Measurements from ENCODE around the gene JMJD4. TPM values are rescaled to one million over a fixed set of nuclear protein-coding genes. Genes with fewer than 3 reads are reported as not detected.
A peak's percentile ranks its signal among the peaks of the same experiment; 100 is the strongest.

Gene JMJD4
- polyA plus RNA-seq, 4 donors, result 8.4 to 14.7 (median 11.1) TPM

DNA sequence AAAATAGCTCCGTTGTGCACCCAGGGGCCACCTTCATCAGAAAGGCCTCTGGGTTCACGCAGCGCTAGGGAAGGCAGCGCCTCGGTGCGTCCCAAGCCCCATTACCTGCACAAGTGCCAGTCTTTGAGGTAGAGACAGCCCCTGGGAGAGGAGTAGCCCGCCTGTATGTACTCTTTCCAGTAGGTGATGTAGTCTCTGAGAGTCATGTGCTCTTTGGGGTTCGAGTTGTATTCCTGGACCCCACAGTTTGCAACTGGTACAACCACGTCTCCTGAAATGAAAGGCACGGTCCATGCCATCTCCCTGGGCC is 601 bp downstream of the JMJD4 start:
- no peak for DNase-seq
- H3K27me3 ChIP-seq (ENCODE audit: control insufficient read depth in 3 of 3, insufficient read depth in 3 of 3, low read length in 3 of 3), result no peaks in the 10 kb centered on the region
- peak overlapping the region in 2 of 3 donors; percentile 63 to 70 for H3K27ac ChIP-seq (ENCODE audit: low read depth in 1 of 3, low read length in 2 of 3)
- H3K4me1 ChIP-seq (ENCODE audit: control insufficient read depth in 3 of 3, insufficient read depth in 2 of 3, low read depth in 1 of 3, low read length in 2 of 3), result peaks cover 2 to 21% (median 5%) of the 10 kb centered on the region in 3 donors
- peak overlapping the region; percentile 72 to 84 (median 79) for H3K4me3 ChIP-seq (ENCODE audit: low read depth in 1 of 3, low read length in 3 of 3)
- H3K36me3 ChIP-seq (ENCODE audit: control insufficient read depth in 3 of 3, insufficient read depth in 2 of 3, low read depth in 1 of 3, low read length in 3 of 3), result peaks cover 0 to 40% (median 0%) of the 10 kb centered on the region in 3 donors
- no peak for FAIRE-seq
- WGBS, 3 donors, result 1 to 2% (median 1%) methylated on average over 10 of the region's 10 CpGs
- H3K9me3 ChIP-seq (ENCODE audit: control insufficient read depth in 2 of 2, insufficient read depth in 1 of 2, low read depth in 1 of 2, low read length in 1 of 2), result no peaks in the 10 kb centered on the region

DNA sequence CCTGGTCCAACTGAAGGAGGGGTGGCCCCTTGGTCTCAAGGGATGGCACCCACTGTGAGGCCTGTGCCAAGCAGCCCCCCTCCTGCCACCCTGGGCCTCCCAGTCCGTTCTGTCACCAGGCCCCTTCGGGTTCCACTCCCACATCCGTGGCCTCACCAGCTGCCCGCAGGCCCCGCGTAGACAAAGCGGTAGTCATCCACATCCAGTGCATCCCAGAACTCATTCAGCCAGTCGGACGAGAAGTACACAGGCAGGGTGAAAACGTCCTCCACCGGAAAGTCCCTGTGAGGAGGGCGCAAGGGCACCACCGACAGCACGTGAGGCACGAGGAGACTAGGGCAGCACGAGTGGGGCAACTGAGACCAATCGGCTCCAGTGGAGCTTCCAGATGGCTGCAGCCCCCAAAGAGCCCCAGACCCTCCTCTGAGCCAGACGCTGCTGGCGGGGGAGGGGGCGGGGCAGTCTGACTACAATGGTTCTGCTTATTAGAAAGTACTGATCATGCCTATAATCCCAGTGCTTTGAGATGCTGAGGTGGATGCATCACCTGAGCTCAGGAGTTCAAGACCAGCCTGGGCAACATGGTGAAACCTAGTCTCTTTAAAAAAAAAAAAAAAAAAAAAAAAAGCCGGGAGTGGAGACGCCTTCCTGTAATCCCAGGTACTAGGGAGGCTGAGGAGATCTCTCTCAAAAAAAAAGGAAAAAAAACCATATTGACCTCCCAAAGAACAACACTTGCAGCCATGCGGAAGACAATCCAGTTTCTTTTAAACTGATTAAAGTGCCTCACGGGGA is 1.2 kb downstream of the JMJD4 start:
- Histone ChIP-seq H3K4me3 (ENCODE audit: low read depth in 1 of 3, low read length in 3 of 3) (peak overlapping the region in 2 of 3 donors; percentile 79 to 84), H3K4me1 (ENCODE audit: control insufficient read depth in 3 of 3, insufficient read depth in 2 of 3, low read depth in 1 of 3, low read length in 2 of 3) (peaks cover 2 to 26% (median 5%) of the 10 kb centered on the region in 3 donors), H3K27ac (ENCODE audit: low read depth in 1 of 3, low read length in 2 of 3) (no peak overlapping the region), H3K27me3 (ENCODE audit: control insufficient read depth in 3 of 3, insufficient read depth in 3 of 3, low read length in 3 of 3) (no peaks in the 10 kb centered on the region), H3K36me3 (ENCODE audit: control insufficient read depth in 3 of 3, insufficient read depth in 2 of 3, low read depth in 1 of 3, low read length in 3 of 3) (peaks cover 0 to 36% (median 0%) of the 10 kb centered on the region in 3 donors), H3K9me3 (ENCODE audit: control insufficient read depth in 2 of 2, insufficient read depth in 1 of 2, low read depth in 1 of 2, low read length in 1 of 2) (no peaks in the 10 kb centered on the region)
- no peak for DNase-seq
- FAIRE-seq, result no peak
- WGBS, 3 donors, result 58 to 69% (median 67%) methylated on average over 22 to 24 of the region's 24 CpGs

DNA sequence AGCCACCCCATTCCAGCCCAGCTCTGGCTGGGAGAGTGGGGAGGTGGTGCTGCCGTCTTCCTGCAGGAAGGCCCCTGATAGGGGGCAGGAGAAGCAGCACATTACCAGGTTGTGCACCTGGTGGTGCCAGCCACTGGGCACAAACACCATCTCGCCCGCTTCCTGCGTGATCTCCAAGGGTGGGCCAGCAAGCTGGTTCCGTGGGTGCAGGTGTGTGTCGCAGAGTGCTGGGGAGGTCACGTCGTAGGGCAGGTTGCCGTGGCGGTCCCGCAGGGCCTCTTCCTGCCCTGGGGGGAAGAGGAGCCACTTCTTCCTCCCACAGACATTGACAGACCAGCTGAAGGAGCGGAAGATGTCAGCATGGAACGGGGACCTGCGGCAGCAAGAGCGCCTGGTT is 1.8 kb downstream of the JMJD4 start:
- FAIRE-seq, result no peak
- Histone ChIP-seq H3K36me3 (ENCODE audit: control insufficient read depth in 3 of 3, insufficient read depth in 2 of 3, low read depth in 1 of 3, low read length in 3 of 3) (peaks cover 0 to 36% (median 0%) of the 10 kb centered on the region in 3 donors), H3K4me3 (ENCODE audit: low read depth in 1 of 3, low read length in 3 of 3) (no peak overlapping the region), H3K4me1 (ENCODE audit: control insufficient read depth in 3 of 3, insufficient read depth in 2 of 3, low read depth in 1 of 3, low read length in 2 of 3) (peaks cover 2 to 31% (median 5%) of the 10 kb centered on the region in 3 donors), H3K27ac (ENCODE audit: low read depth in 1 of 3, low read length in 2 of 3) (no peak overlapping the region), H3K27me3 (ENCODE audit: control insufficient read depth in 3 of 3, insufficient read depth in 3 of 3, low read length in 3 of 3) (no peaks in the 10 kb centered on the region), H3K9me3 (ENCODE audit: control insufficient read depth in 2 of 2, insufficient read depth in 1 of 2, low read depth in 1 of 2, low read length in 1 of 2) (no peaks in the 10 kb centered on the region)
- WGBS, 3 donors, result 94 to 95% (median 95%) methylated on average over 15 of the region's 15 CpGs
- DNase-seq, result no peak

DNA sequence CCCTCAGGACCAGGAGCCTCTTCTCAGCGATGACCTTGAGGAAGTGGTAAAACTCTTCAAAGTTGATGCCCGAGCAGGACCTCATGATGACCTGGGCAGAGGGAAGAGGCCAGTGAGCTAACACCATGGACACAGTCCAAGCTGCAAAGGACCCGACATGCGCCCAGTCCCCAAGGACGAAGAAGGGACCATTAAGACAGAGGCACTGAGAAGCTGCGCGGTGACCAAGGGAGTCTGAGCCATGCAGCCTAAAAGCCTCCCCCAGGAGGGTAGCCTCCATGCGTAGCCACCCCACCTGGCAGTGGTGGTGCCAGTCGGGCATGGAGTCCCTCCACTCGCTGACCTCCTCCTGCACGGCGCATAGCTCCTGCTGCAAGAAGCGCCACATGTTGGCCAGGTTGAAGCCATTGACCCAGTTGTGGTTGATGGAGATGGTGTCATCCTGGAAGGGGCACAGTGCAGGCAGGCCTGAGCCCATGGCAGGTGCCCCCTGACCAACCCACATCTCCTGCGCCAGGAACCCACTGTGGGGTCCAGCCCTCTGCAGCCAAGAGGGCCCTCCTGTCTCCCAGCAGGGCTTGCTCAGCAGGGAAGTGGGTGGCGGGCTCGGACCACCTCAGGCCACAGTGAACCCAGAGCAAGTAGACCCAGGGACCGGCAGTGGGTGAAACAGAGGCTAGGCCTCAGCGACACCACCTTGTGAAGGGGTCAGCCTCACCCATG is 2.4 kb downstream of the JMJD4 start:
- FAIRE-seq, result no peak
- Histone ChIP-seq H3K4me1 (ENCODE audit: control insufficient read depth in 3 of 3, insufficient read depth in 2 of 3, low read depth in 1 of 3, low read length in 2 of 3) (peaks cover 2 to 35% (median 5%) of the 10 kb centered on the region in 3 donors), H3K27me3 (ENCODE audit: control insufficient read depth in 3 of 3, insufficient read depth in 3 of 3, low read length in 3 of 3) (no peaks in the 10 kb centered on the region), H3K9me3 (ENCODE audit: control insufficient read depth in 2 of 2, insufficient read depth in 1 of 2, low read depth in 1 of 2, low read length in 1 of 2) (no peaks in the 10 kb centered on the region), H3K36me3 (ENCODE audit: control insufficient read depth in 3 of 3, insufficient read depth in 2 of 3, low read depth in 1 of 3, low read length in 3 of 3) (peaks cover 0 to 36% (median 0%) of the 10 kb centered on the region in 3 donors), H3K4me3 (ENCODE audit: low read depth in 1 of 3, low read length in 3 of 3) (no peak overlapping the region), H3K27ac (ENCODE audit: low read depth in 1 of 3, low read length in 2 of 3) (no peak overlapping the region)
- WGBS, 3 donors, result 95 to 97% (median 97%) methylated on average over 18 of the region's 18 CpGs
- no peak for DNase-seq

DNA sequence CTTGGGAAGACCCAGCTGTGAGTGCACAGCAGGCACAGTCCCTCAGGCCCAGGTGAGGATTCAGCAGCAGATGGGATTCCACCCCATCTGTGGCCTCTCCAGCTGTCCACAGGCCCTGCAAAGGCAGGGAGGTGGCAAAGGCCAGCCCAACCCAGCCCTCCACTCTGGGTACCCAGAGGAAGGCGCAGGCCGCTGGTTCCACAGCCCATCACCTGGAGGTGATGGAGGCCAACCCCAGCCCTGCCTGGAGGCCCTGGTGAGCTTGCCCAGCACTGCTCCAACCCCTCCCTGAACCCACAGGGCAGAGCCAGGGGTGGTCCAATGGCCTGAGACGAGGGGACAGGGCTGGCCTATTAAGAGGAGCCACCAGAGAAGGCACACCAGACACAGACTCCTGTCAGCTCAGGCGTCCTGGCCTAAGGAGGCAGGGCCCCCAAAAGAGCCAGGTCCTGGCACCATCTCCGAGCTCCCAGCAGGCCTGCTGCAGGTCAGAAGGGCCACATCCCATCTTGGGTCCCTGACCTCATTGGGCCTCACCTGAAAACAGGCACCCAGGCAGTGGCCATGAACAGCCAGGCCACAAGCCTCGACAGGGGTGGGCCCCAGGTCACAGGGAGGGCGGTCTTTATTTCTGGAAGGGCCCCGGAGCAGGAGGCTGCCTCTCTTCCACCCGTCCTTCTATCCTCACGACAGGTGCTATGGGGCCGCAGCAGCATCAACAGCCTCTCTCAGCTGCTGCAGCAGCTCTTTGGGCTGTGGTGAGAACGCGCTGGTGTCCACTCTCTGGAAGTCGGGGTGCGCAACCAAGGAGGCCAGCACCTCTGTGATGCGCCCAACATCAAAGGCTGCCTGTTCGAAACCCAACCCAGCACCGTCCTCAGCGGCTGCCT is 3.2 kb downstream of the JMJD4 start:
- DNase-seq, result no peak
- FAIRE-seq, result no peak

DNA sequence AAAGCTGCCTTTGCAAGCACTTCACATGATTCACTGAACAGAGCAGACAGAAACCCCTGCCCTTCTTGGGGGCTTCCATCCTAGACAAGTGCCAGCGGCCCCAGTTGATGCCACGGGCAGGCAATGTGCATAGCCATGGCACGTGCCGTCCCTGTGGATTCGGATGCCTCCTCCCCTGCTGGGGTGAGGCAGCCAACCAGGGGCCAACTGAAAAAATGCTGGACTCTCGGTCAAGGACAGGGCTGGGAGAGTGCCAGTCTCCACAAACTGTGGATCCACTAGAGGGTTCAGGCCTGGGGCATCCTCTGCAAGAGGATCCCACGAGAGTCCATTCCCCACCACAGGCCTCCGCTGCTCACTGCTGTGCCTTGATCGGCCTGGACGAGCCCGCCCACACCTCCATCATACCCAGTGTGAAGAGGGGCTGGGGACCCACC is 3.8 kb downstream of the JMJD4 start:
- DNase-seq, result no peak

More for the DNA sequence above, 3.2 kb downstream of the JMJD4 start:
- 94 to 97% (median 97%) methylated on average over 19 of the region's 19 CpGs for WGBS, 3 donors
- Histone ChIP-seq H3K9me3 (ENCODE audit: control insufficient read depth in 2 of 2, insufficient read depth in 1 of 2, low read depth in 1 of 2, low read length in 1 of 2) (no peaks in the 10 kb centered on the region), H3K4me3 (ENCODE audit: low read depth in 1 of 3, low read length in 3 of 3) (no peak overlapping the region), H3K4me1 (ENCODE audit: control insufficient read depth in 3 of 3, insufficient read depth in 2 of 3, low read depth in 1 of 3, low read length in 2 of 3) (peaks cover 2 to 36% (median 5%) of the 10 kb centered on the region in 3 donors), H3K36me3 (ENCODE audit: control insufficient read depth in 3 of 3, insufficient read depth in 2 of 3, low read depth in 1 of 3, low read length in 3 of 3) (peaks cover 0 to 36% (median 0%) of the 10 kb centered on the region in 3 donors), H3K27me3 (ENCODE audit: control insufficient read depth in 3 of 3, insufficient read depth in 3 of 3, low read length in 3 of 3) (no peaks in the 10 kb centered on the region), H3K27ac (ENCODE audit: low read depth in 1 of 3, low read length in 2 of 3) (no peak overlapping the region)

DNA sequence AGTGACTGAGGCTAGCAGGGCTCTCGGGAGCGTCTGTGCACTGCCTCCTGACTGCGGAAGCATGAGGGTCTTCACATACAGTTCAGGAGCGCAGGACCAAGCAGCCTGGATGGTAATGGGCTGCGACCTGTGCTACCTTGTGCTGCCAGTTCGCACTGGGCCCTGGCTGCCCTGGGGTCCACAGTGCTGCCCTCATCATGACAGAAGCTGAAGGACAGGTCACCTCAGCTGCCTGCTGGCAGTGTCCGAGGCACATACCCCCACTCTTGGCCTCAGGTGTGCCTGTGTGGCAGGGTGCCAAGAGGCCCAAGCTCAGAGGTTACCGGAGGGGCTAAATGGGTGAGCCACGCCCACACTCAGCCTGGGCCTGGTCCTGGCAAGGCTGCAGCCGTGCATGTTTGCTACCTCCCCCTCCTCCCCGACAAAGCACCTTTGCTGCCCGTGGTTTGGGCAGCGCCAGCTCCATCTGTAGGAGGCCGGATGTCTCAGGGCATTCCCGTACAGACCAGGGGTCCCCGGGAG is 4.4 kb downstream of the JMJD4 start:
- H3K9me3 ChIP-seq (ENCODE audit: control insufficient read depth in 2 of 2, insufficient read depth in 1 of 2, low read depth in 1 of 2, low read length in 1 of 2), result no peaks in the 10 kb centered on the region
- 61 to 73% (median 69%) methylated on average over 16 of the region's 16 CpGs for WGBS, 3 donors
- no peaks in the 10 kb centered on the region for H3K27me3 ChIP-seq (ENCODE audit: control insufficient read depth in 3 of 3, insufficient read depth in 3 of 3, low read length in 3 of 3)
- no peak overlapping the region for H3K27ac ChIP-seq (ENCODE audit: low read depth in 1 of 3, low read length in 2 of 3)
- no peak for FAIRE-seq
- peaks cover 2 to 32% (median 2%) of the 10 kb centered on the region in 3 donors for H3K4me1 ChIP-seq (ENCODE audit: control insufficient read depth in 3 of 3, insufficient read depth in 2 of 3, low read depth in 1 of 3, low read length in 2 of 3)
- H3K36me3 ChIP-seq (ENCODE audit: control insufficient read depth in 3 of 3, insufficient read depth in 2 of 3, low read depth in 1 of 3, low read length in 3 of 3), result peaks cover 0 to 36% (median 0%) of the 10 kb centered on the region in 3 donors
- H3K4me3 ChIP-seq (ENCODE audit: low read depth in 1 of 3, low read length in 3 of 3), result no peak overlapping the region
- no peak for DNase-seq

More for the DNA sequence above, 3.8 kb downstream of the JMJD4 start:
- Histone ChIP-seq H3K27ac (ENCODE audit: low read depth in 1 of 3, low read length in 2 of 3) (no peak overlapping the region), H3K9me3 (ENCODE audit: control insufficient read depth in 2 of 2, insufficient read depth in 1 of 2, low read depth in 1 of 2, low read length in 1 of 2) (no peaks in the 10 kb centered on the region), H3K4me3 (ENCODE audit: low read depth in 1 of 3, low read length in 3 of 3) (no peak overlapping the region), H3K36me3 (ENCODE audit: control insufficient read depth in 3 of 3, insufficient read depth in 2 of 3, low read depth in 1 of 3, low read length in 3 of 3) (peaks cover 0 to 36% (median 0%) of the 10 kb centered on the region in 3 donors), H3K4me1 (ENCODE audit: control insufficient read depth in 3 of 3, insufficient read depth in 2 of 3, low read depth in 1 of 3, low read length in 2 of 3) (peaks cover 2 to 36% (median 5%) of the 10 kb centered on the region in 3 donors), H3K27me3 (ENCODE audit: control insufficient read depth in 3 of 3, insufficient read depth in 3 of 3, low read length in 3 of 3) (no peaks in the 10 kb centered on the region)
- WGBS, 3 donors, result 81 to 86% (median 85%) methylated on average over 11 of the region's 11 CpGs
- FAIRE-seq, result no peak

Measured in small intestine (tissue), 7 donors.